ENCODE data around the gene MLLT11.

DNA sequence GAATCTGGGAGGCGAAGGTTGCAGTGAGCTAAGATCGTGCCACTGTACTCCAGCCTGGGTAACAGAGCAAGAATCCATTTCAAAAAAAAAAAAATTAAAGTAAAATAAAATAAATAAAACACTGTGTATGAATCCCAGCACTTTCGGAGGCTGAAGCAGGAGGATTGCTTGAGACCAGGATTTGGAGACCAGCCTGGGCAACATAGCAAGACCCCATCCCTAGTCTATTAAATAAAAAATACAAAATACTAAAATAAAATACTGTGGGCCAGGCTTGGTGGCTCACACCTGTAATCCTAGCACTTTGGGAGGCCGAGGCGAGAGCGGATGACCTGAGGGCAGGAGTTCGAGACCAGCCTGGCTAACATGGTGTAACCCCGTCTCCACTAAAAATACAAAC, 28.0 kb upstream of the MLLT11 start:
- TF ChIP-seq ZBTB7A (IDR thresholded peaks at IDR 0.05; ENCODE audit: low read depth): no peak
- no peak for TF ChIP-seq EP300 (IDR thresholded peaks at IDR 0.05; ENCODE audit: borderline replicate concordance)
- TF ChIP-seq, protein P1, sequence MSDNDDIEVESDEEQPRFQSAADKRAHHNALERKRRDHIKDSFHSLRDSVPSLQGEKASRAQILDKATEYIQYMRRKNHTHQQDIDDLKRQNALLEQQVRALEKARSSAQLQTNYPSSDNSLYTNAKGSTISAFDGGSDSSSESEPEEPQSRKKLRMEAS (IDR thresholded peaks at IDR 0.05): no peak
- TF ChIP-seq USF1 (IDR thresholded peaks at IDR 0.05): no peak
- no peak for TF ChIP-seq RAD21 (IDR thresholded peaks at IDR 0.05; ENCODE audit: low read depth)
- no peak for TF ChIP-seq YY1 (IDR thresholded peaks at IDR 0.05; ENCODE audit: low read depth)
- no peak for TF ChIP-seq EGR1 (IDR thresholded peaks at IDR 0.05)
- no peak for TF ChIP-seq CEBPB (IDR thresholded peaks at IDR 0.05)
- no peak for TF ChIP-seq TAF1 (IDR thresholded peaks at IDR 0.05; ENCODE audit: low read depth)
- no peak for TF ChIP-seq TEAD4 (IDR thresholded peaks at IDR 0.05)
